K562 (cell line): ENCODE results near the gene RARRES2. TPM values are rescaled to one million over a fixed set of nuclear protein-coding genes. Genes with fewer than 3 reads are reported as not detected.

Source experiments
- AFF4 ChIP-seq: sonication (generic); formaldehyde crosslinking; IDR thresholded peaks from 2 replicates; pipeline ENCODE4 v1.8.0; 2023; ENCODE audit warnings: mild to moderate bottlenecking, missing genetic modification reagents
- CBFA2T3 ChIP-seq: fragments of 450-650 bp; IDR thresholded peaks from 2 replicates; pipeline ENCODE4 v1.6.1; 2017
- CBFB ChIP-seq: sonication (generic); formaldehyde crosslinking; IDR thresholded peaks from 2 replicates; pipeline ENCODE4 v1.4.0; 2020; ENCODE audit warnings: mild to moderate bottlenecking, missing genetic modification reagents
- CUX1 ChIP-seq: fragments of 200-800 bp; sonication (Bioruptor generic); IDR thresholded peaks from 2 replicates; pipeline ENCODE4 v1.6.1; 2016; ENCODE audit warnings: missing genetic modification characterization, missing compliant biosample characterization
- DMBX1 ChIP-seq: fragments of 250-450 bp; sonication (Bioruptor Pico); IDR thresholded peaks from 2 replicates; pipeline ENCODE4 v1.8.0; 2022; ENCODE audit warnings: inconsistent platforms, mild to moderate bottlenecking, moderate library complexity, borderline replicate concordance
- EP300 ChIP-seq: IDR thresholded peaks from 2 replicates; pipeline ENCODE4 v1.6.1; 2012; ENCODE audit warnings: low read length, improper control_type of control experiment
- ERF ChIP-seq: fragments of 450-650 bp; formaldehyde crosslinking; IDR thresholded peaks from 2 replicates; pipeline ENCODE4 v1.4.0; 2020; ENCODE audit warnings: mild to moderate bottlenecking, mixed read lengths
- FOXJ3 ChIP-seq: sonication (generic); formaldehyde crosslinking; IDR thresholded peaks from 2 replicates; pipeline ENCODE4 v1.4.0; 2020; ENCODE audit warnings: mild to moderate bottlenecking, missing genetic modification reagents
- JUN ChIP-seq, 2 experiments: sonication (generic) in 1 of 2; formaldehyde crosslinking in 1 of 2; IDR thresholded peaks; 2 replicates each; pipeline versions ENCODE4 v1.6.1 to v1.8.0; 2012 to 2022; ENCODE audit warnings: borderline replicate concordance in 2 of 2, mild to moderate bottlenecking in 2 of 2, improper control_type of control experiment in 1 of 2, low read depth in 1 of 2, low read length in 1 of 2, missing genetic modification reagents in 1 of 2
- NEUROD1 ChIP-seq: fragments of 150-350 bp; IDR thresholded peaks from 2 replicates; pipeline ENCODE4 v1.6.1; 2014; ENCODE audit warnings: borderline replicate concordance, low read length, low read depth; ENCODE audit not compliant: partially characterized antibody
- NFRKB ChIP-seq: fragments of 450-650 bp; IDR thresholded peaks from 2 replicates; pipeline ENCODE4 v1.6.1; 2016; ENCODE audit warnings: low read depth
- NR1H2 ChIP-seq: sonication (generic); formaldehyde crosslinking; IDR thresholded peaks from 2 replicates; pipeline ENCODE4 v1.4.0; 2020; ENCODE audit warnings: mild to moderate bottlenecking, missing genetic modification reagents
- NR2F6 ChIP-seq: fragments of 450-650 bp; formaldehyde crosslinking; IDR thresholded peaks from 2 replicates; pipeline ENCODE4 v1.4.0; 2020; ENCODE audit warnings: mild to moderate bottlenecking
- POLR2A ChIP-seq: fragments of 450-650 bp; conservative IDR thresholded peaks from 2 replicates; pipeline ENCODE4 v1.6.1; 2016
- SMARCC2 ChIP-seq: fragments of 450-650 bp; IDR thresholded peaks from 2 replicates; pipeline ENCODE4 v1.6.1; 2017; ENCODE audit warnings: antibody characterized with exemption, moderate library complexity, mild to moderate bottlenecking, low read depth
- SMARCE1 ChIP-seq: fragments of 450-650 bp; IDR thresholded peaks from 2 replicates; pipeline ENCODE4 v1.7.1; 2016; ENCODE audit warnings: mild to moderate bottlenecking
- XRCC4 ChIP-seq: IDR thresholded peaks from one replicate; pipeline ENCODE4 v1.6.1; 2011; ENCODE audit not compliant: insufficient read depth, insufficient read length; ENCODE audit errors: extremely low read depth
- ZKSCAN1 ChIP-seq: fragments of 150-350 bp; IDR thresholded peaks from 2 replicates; pipeline ENCODE4 v1.6.1; 2016; ENCODE audit warnings: low read depth, low read length
- ZNF583 ChIP-seq: fragments of 250-450 bp; sonication (Bioruptor Pico); IDR thresholded peaks from 2 replicates; pipeline ENCODE4 v1.4.0; 2020
- polyA plus RNA-seq, 8 experiments: library from polyadenylated mRNA; depleted of rRNA in 4 of 8; stranded (reverse) in 5 of 8; unstranded in 3 of 8; fragments of >200 nt; fragmentation: Nextera tagmentation in 2 of 8; fragmentation: Illumina TruSeq in 1 of 8; extraction: Ambion mirVana in 2 of 8; extraction: Trizol in 1 of 8; gene quantifications; 2 replicates each; pipeline versions ENCODE4 v1.2.1 to v1.2.3, GENCODE V29; 2011 to 2014; ENCODE audit warnings: inconsistent platforms in 1 of 8, missing spikeins in 1 of 8
- total RNA-seq, 7 experiments: library from RNA; depleted of rRNA in 6 of 7; stranded (reverse); fragments of >200 nt in 6 of 7; fragmentation: Illumina TruSeq in 2 of 7; extraction: Trizol in 2 of 7; gene quantifications; 2 replicates each; pipeline versions ENCODE4 v1.2.1 to v1.2.3, GENCODE V29; 2011 to 2021; ENCODE audit warnings: low replicate concordance in 1 of 7

The RARRES2 gene
- total and polyA plus RNA-seq, 9 of the 15 experiments (the other 6 are each of a cell fraction or from before 2014, with no cell fraction given), result 0.11 to 1.7 (median 0.23) TPM; not detected in 6

- TF ChIP-seq SMARCE1 (peak; percentile 78), NR1H2 (CRISPR knock-in tag) (no peak), FOXJ3 (CRISPR knock-in tag) (no peak), NEUROD1 (peak; percentile 59), NFRKB (no peak), ZNF583 (CRISPR knock-in tag) (no peak), EP300 (no peak), SMARCC2 (no peak), ZKSCAN1 (peak; percentile 66; the same call in 1 of the 2 replicates), CBFB (no peak), AFF4 (CRISPR knock-in tag) (no peak), DMBX1 (no peak), CBFA2T3 (no peak), POLR2A (no peak), CUX1 (no peak), XRCC4 (no peak), JUN (IDR thresholded peaks at IDR 0.05; ENCODE audit: borderline replicate concordance, low read depth, low read length) (peak; percentile 77; the same call in 1 of the 2 replicates), JUN (CRISPR knock-in tag; IDR thresholded peaks at IDR 0.05; ENCODE audit: borderline replicate concordance) (no peak), NR2F6 (CRISPR knock-in tag) (no peak), ERF (no peak)
These were observed 16.5 kb upstream of the RARRES2 start (continued) for GRCh38 chr7:150357771-150358427.
